Measurements from ENCODE around the gene RAB7B.

Gene RAB7B

GRCh38 chr1:205961991-205962820 lies 41.0 kb downstream of the RAB7B start:
- in situ Hi-C loops (cut with HindIII; ENCODE audit: low pct_unique_long_range_greater_than_20kb, low sequenced_read_pairs): no loop called here

GRCh38 chr1:205961405-205961804 lies 41.8 kb downstream of the RAB7B start:
- no peak for TF ChIP-seq JUND (IDR thresholded peaks at IDR 0.05; ENCODE audit: low read depth)
- no peak for DNase-seq (ENCODE audit: low read depth in 1 of 2, low spot score in 1 of 2)
- in situ Hi-C loops (cut with HindIII; ENCODE audit: low pct_unique_long_range_greater_than_20kb, low sequenced_read_pairs): no loop called here

More at GRCh38 chr1:205961991-205962820, 41.0 kb downstream of the RAB7B start:
- no peak for TF ChIP-seq JUND (IDR thresholded peaks at IDR 0.05; ENCODE audit: low read depth)
- no peak for DNase-seq (ENCODE audit: low read depth in 1 of 2, low spot score in 1 of 2)

GRCh38 chr1:205959789-205960188 lies 43.4 kb downstream of the RAB7B start:
- in situ Hi-C loops (cut with HindIII; ENCODE audit: low pct_unique_long_range_greater_than_20kb, low sequenced_read_pairs): no loop called here
- TF ChIP-seq JUND (IDR thresholded peaks at IDR 0.05; ENCODE audit: low read depth): no peak

GRCh38 chr1:205955499-205955898 lies 47.7 kb downstream of the RAB7B start:
- TF ChIP-seq JUND (IDR thresholded peaks at IDR 0.05; ENCODE audit: low read depth): no peak
- DNase-seq (ENCODE audit: low read depth in 1 of 2, low spot score in 1 of 2): no peak
- in situ Hi-C loops (cut with HindIII; ENCODE audit: low pct_unique_long_range_greater_than_20kb, low sequenced_read_pairs): no loop called here

More at GRCh38 chr1:205959789-205960188, 43.4 kb downstream of the RAB7B start:
- DNase-seq (ENCODE audit: low read depth in 1 of 2, low spot score in 1 of 2): no peak

DNA sequence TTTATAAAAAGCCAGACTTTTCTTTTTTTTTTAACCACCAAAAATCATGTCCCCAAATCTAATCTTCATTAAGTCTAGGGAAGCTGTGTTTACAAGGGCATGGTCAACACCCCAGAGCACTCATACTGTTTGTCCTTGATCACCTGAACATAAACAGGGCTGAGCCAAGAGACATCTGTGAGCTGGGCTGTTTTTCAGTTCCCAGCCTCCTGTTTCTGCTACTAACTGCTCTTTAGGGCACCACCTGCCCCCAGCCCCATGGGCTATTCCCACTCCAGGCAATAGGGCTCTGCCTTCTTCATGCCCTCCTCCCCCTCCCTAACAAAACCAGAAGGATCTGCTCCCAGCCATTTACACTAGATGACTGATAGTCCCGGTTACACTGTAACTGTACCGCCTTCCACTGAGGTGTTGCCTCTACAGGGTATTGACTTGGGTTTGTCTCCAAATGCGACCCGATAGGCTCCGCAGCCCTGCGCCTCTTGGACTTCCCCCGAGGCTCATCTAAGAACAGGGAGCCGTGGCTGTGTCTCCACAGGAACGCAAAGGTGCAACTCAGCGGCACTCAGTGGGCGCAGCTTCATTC lies 48.3 kb downstream of the RAB7B start:
- DNase-seq (ENCODE audit: low read depth in 1 of 2, low spot score in 1 of 2): peak; percentile 68 to 71
- in situ Hi-C loops (cut with HindIII; ENCODE audit: low pct_unique_long_range_greater_than_20kb, low sequenced_read_pairs): no loop called here
- TF ChIP-seq JUND (IDR thresholded peaks at IDR 0.05; ENCODE audit: low read depth): peak; percentile 38; the same call in 1 of the 2 replicates

GRCh38 chr1:205951746-205952145 lies 51.4 kb downstream of the RAB7B start:
- no peak for DNase-seq (ENCODE audit: low read depth in 1 of 2, low spot score in 1 of 2)
- in situ Hi-C loops (cut with HindIII; ENCODE audit: low pct_unique_long_range_greater_than_20kb, low sequenced_read_pairs): no loop called here
- no peak for TF ChIP-seq JUND (IDR thresholded peaks at IDR 0.05; ENCODE audit: low read depth)

DNA sequence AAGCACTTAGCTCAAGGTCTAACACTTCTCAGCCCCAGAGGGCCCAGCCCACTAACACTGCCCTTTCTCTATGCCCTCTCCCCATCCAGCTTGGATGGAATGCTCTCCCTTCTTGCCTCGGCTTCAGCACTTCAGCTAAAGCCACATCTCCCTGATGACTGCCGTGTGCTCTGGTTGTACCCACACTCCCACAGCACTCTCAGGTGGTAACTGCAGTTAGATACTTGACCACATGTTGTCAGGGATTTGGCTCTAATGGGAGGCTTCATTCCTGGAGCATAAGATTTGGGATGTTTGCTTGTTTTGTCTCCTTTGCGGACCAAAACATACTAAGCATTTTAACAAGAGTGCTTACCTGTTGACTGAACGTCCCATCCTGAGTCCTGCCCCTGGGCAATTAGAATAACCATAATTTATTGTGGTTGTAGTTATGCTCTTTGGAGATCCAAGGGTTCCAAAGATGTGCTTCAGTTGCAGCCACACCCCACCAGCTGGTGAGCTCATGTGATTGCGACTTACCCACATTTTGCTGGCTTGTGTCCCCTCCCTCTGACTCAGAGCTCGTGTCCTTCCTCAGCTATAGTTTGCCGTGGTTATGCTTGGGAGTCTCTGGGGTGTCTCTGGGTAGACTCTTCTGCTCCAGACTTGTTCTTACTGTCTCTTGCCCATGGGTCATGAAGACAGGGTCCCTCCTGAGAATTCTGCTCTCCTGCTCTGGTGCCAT lies 52.2 kb downstream of the RAB7B start:
- DNase-seq (ENCODE audit: low read depth in 1 of 2, low spot score in 1 of 2): no peak
- in situ Hi-C loops (cut with HindIII; ENCODE audit: low pct_unique_long_range_greater_than_20kb, low sequenced_read_pairs): no loop called here

DNA sequence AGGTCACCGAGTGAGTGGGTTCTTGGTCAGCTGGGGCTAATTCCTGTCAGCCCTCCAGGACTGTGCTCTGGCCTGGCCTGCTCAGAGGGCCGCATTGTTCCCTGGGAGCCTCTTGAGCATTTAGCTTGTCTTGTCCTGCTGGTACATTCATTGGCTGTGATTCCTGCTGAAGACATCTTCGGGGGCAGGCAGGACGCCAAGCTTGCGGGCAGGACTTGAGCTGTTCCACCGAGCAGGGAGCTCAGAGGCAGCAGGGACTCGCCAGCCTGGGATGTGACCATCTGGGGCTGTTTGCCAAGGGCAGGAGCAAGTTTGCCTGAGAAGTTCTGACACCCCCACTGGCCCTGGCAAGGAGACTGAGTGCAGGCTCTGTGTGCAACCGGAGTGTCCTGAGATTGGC lies 52.9 kb downstream of the RAB7B start:
- no peak for DNase-seq (ENCODE audit: low read depth in 1 of 2, low spot score in 1 of 2)

More for the DNA sequence above, 52.2 kb downstream of the RAB7B start:
- TF ChIP-seq JUND (IDR thresholded peaks at IDR 0.05; ENCODE audit: low read depth): no peak

DNA sequence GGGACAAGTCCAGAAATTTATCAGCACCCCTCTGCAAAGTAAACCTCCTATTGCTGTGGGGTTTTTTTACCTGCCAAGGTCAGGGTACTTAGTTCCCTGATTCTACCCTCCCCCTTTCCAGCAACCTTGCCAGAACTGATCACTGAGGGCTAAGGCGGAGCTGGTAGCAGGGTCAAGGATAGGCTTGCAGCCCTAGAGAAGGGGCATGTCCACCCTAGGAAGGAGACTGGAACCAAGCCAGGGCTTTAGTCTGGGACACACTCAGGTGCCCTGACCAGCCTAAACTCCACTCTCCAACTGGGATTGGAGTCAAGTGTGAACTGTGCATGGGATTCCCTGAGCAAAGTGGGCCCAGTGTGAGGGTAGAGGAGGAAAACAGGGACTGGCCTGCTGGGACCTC lies 53.4 kb downstream of the RAB7B start:
- DNase-seq (ENCODE audit: low read depth in 1 of 2, low spot score in 1 of 2): no peak
- no peak for TF ChIP-seq JUND (IDR thresholded peaks at IDR 0.05; ENCODE audit: low read depth)
- in situ Hi-C loops (cut with HindIII; ENCODE audit: low pct_unique_long_range_greater_than_20kb, low sequenced_read_pairs): no loop called here

More for the DNA sequence above, 52.9 kb downstream of the RAB7B start:
- TF ChIP-seq JUND (IDR thresholded peaks at IDR 0.05; ENCODE audit: low read depth): no peak
- in situ Hi-C loops (cut with HindIII; ENCODE audit: low pct_unique_long_range_greater_than_20kb, low sequenced_read_pairs): no loop called here

DNA sequence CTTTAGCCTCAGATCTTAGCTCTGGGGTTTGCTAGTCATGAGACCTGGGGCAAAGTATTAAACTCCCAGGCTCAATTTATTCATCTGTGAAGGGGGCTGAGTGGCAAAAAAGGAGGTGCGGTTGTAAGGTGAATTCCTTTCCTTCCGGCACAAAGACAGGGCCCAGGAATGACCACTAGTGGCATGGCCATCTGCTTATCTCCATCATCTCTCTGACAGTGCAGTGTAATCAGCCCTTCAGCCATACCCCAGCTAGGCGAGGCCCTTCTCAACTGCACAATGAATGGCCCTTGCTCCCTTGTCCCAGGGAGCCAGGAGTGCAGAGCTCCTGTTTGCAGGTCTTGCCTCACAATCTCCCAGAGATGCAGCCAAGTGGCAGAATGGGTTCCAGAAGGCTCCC lies 54.3 kb downstream of the RAB7B start:
- no peak for TF ChIP-seq JUND (IDR thresholded peaks at IDR 0.05; ENCODE audit: low read depth)
- in situ Hi-C loops (cut with HindIII; ENCODE audit: low pct_unique_long_range_greater_than_20kb, low sequenced_read_pairs): no loop called here
- DNase-seq (ENCODE audit: low read depth in 1 of 2, low spot score in 1 of 2): no peak

DNA sequence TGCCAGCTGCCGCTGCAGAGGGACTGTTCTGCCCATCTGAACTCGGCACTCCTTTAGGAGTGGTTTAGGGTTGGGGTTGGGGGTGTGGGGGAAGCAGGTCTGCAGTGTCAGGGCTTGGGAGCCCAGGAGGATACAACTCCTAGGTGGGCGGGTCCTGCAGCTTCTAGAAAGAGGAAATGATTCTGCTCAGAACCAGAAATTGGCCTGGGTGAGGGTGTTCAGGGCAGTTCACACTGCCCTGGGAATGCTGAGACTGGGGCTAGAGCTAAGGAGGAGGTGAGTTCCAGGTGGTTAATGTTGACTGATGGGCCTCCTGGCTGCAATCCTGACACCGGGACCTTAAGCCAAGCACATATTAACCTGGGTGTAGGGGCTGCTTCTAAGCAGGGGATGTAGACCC lies 55.2 kb downstream of the RAB7B start:
- TF ChIP-seq JUND (IDR thresholded peaks at IDR 0.05; ENCODE audit: low read depth): no peak
- DNase-seq (ENCODE audit: low read depth in 1 of 2, low spot score in 1 of 2): no peak
- in situ Hi-C loops (cut with HindIII; ENCODE audit: low pct_unique_long_range_greater_than_20kb, low sequenced_read_pairs): no loop called here

- peak; percentile 33 to 58 for DNase-seq (ENCODE audit: low read depth in 1 of 2, low spot score in 1 of 2)
- in situ Hi-C loops (cut with HindIII; ENCODE audit: low pct_unique_long_range_greater_than_20kb, low sequenced_read_pairs): no loop called here
- no peak for TF ChIP-seq JUND (IDR thresholded peaks at IDR 0.05; ENCODE audit: low read depth)
These were observed 56.2 kb downstream of the RAB7B start for GRCh38 chr1:205947024-205947423.

DNA sequence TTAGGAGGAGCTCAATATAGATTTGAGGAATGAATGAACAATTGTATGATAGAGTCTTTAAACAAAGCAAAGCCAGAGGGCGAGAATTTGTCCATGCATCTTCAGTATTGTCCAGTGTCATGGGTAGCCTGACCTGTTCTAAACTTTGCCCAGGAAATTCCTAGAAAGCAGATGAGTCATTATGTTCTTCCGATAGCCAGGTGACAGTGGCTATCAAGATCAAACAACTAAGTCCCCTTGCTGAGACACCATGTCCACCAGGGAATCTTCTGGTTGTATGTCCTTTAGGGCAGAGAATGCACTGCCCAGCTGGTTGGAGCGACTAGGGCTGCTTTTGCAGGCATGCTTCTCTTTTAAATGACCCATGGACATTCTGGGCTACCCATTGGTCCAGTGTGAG lies 58.1 kb downstream of the RAB7B start:
- DNase-seq (ENCODE audit: low read depth in 1 of 2, low spot score in 1 of 2): no peak
- in situ Hi-C loops (cut with HindIII; ENCODE audit: low pct_unique_long_range_greater_than_20kb, low sequenced_read_pairs): no loop called here
- TF ChIP-seq JUND (IDR thresholded peaks at IDR 0.05; ENCODE audit: low read depth): no peak
